ENCODE data around the gene ST6GALNAC6. TPM values are rescaled to one million over a fixed set of nuclear protein-coding genes. Genes with fewer than 3 reads are reported as not detected.

ST6GALNAC6 gene
- total RNA-seq, 2 donors from 2014 or later: 53.4 to 67.2 TPM

DNA sequence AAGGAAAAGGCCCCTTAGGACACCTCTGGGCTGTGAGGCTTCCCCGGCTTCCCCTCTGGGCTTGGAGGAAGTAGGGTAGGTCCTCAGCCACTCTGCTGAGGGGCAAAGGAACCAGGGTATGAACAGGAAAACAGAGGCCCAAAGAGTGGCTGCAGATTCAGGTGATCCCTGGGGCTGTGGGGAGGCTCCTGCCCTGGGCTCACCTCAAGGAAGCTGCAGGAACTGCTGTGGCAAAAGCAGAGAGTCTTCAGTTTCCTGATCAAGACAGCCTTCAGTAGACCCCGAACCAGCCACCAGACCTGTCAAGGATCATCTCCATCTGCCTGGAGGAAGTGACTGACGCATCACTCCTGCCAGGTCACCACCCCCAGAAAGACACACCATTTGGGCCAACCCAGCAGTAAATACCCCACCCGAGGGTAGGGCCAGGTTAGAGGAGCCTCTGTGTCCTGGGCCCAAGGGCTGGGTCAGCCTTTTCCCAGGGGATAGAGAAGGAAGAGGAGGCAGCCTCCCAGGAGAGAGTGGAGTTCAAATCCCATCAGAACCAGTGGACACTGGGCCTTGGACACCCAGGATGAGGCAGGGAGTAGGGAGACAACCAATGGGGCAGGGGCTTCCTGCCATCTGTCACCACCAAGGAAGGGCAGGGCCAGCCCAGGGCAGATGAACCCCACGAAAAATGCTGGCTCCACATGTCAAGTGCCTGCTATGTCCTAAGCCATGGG, 5.8 kb upstream of the ST6GALNAC6 start:
- ATAC-seq: peak; percentile 48 to 70

GRCh38 chr9:127904561-127905003, 5.2 kb upstream of the ST6GALNAC6 start:
- H3K4me3 Mint-ChIP-seq: peak overlapping the region; percentile 97
- H3K9me3 Mint-ChIP-seq: no peaks in the 10 kb centered on the region
- H3K36me3 Mint-ChIP-seq: no peaks in the 10 kb centered on the region
- peak overlapping the region; percentile 100 for H3K27ac Mint-ChIP-seq
- ATAC-seq: peak in 1 of 2 donors; percentile 1
- DNase-seq (ENCODE audit: low spot score): peak; percentile 59
- no peaks in the 10 kb centered on the region for H3K27me3 Mint-ChIP-seq
- peaks cover 34 to 46% of the 10 kb centered on the region in 2 donors for H3K4me1 Mint-ChIP-seq (ENCODE audit: low read depth in 2 of 2)

More for the DNA sequence above, 5.8 kb upstream of the ST6GALNAC6 start:
- H3K4me3 Mint-ChIP-seq: peak overlapping the region; percentile 97
- peak; percentile 69 for DNase-seq (ENCODE audit: low spot score)
- H3K27me3 Mint-ChIP-seq: no peaks in the 10 kb centered on the region
- peaks cover 34 to 46% of the 10 kb centered on the region in 2 donors for H3K4me1 Mint-ChIP-seq (ENCODE audit: low read depth in 2 of 2)
- no peaks in the 10 kb centered on the region for H3K9me3 Mint-ChIP-seq
- no peaks in the 10 kb centered on the region for H3K36me3 Mint-ChIP-seq
- peak overlapping the region; percentile 100 for H3K27ac Mint-ChIP-seq

- ATAC-seq (peak; percentile 57 to 65), DNase-seq (ENCODE audit: low spot score) (peak; percentile 88)
- Mint-ChIP-seq H3K36me3 (no peaks in the 10 kb centered on the region), H3K4me1 (ENCODE audit: low read depth in 2 of 2) (peaks cover 34 to 46% of the 10 kb centered on the region in 2 donors), H3K9me3 (no peaks in the 10 kb centered on the region), H3K4me3 (peak overlapping the region; percentile 97), H3K27me3 (no peaks in the 10 kb centered on the region), H3K27ac (peak overlapping the region; percentile 100)
Observed at GRCh38 chr9:127903557-127904475, 4.4 kb upstream of the ST6GALNAC6 start.

GRCh38 chr9:127898433-127899127, 823 bp downstream of the ST6GALNAC6 start:
- DNase-seq (ENCODE audit: low spot score) (peak; percentile 70), ATAC-seq (peak; percentile 22 to 50)
- H3K27ac Mint-ChIP-seq: peak overlapping the region; percentile 64 to 78
- H3K9me3 Mint-ChIP-seq: no peaks in the 10 kb centered on the region
- H3K4me3 Mint-ChIP-seq: peak overlapping the region; percentile 82
- H3K36me3 Mint-ChIP-seq: peaks cover 19% of the 10 kb centered on the region
- no peaks in the 10 kb centered on the region for H3K27me3 Mint-ChIP-seq
- peaks cover 25 to 29% of the 10 kb centered on the region in 2 donors for H3K4me1 Mint-ChIP-seq (ENCODE audit: low read depth in 2 of 2)

- ATAC-seq (peak; percentile 24 to 53), DNase-seq (ENCODE audit: low spot score) (peak; percentile 56)
- Mint-ChIP-seq H3K36me3 (peaks cover 32% of the 10 kb centered on the region), H3K4me3 (peak overlapping the region; percentile 34), H3K27me3 (no peaks in the 10 kb centered on the region), H3K9me3 (no peaks in the 10 kb centered on the region), H3K27ac (no peak overlapping the region), H3K4me1 (ENCODE audit: low read depth in 2 of 2) (peaks cover 18 to 31% of the 10 kb centered on the region in 2 donors)
Observed at GRCh38 chr9:127897193-127897692, 2.2 kb downstream of the ST6GALNAC6 start.

- Mint-ChIP-seq H3K4me1 (ENCODE audit: low read depth in 2 of 2) (peaks cover 18 to 31% of the 10 kb centered on the region in 2 donors), H3K27ac (no peak overlapping the region), H3K4me3 (no peak overlapping the region)
Observed at GRCh38 chr9:127896395-127897192, 2.8 kb downstream of the ST6GALNAC6 start.

GRCh38 chr9:127895811-127896210, 3.6 kb downstream of the ST6GALNAC6 start:
- no peak for ATAC-seq
- peak; percentile 29 for DNase-seq (ENCODE audit: low spot score)
- no peaks in the 10 kb centered on the region for H3K9me3 Mint-ChIP-seq
- H3K4me1 Mint-ChIP-seq (ENCODE audit: low read depth in 2 of 2): peaks cover 14 to 32% of the 10 kb centered on the region in 2 donors
- peaks cover 32% of the 10 kb centered on the region for H3K36me3 Mint-ChIP-seq
- no peak overlapping the region for H3K4me3 Mint-ChIP-seq
- H3K27me3 Mint-ChIP-seq: no peaks in the 10 kb centered on the region
- peak overlapping the region in 1 of 2 donors; percentile 35 for H3K27ac Mint-ChIP-seq

More at GRCh38 chr9:127896395-127897192, 2.8 kb downstream of the ST6GALNAC6 start:
- Mint-ChIP-seq H3K9me3 (no peaks in the 10 kb centered on the region), H3K27me3 (no peaks in the 10 kb centered on the region), H3K36me3 (peaks cover 32% of the 10 kb centered on the region)
- ATAC-seq (no peak), DNase-seq (ENCODE audit: low spot score) (peak; percentile 58)

DNA sequence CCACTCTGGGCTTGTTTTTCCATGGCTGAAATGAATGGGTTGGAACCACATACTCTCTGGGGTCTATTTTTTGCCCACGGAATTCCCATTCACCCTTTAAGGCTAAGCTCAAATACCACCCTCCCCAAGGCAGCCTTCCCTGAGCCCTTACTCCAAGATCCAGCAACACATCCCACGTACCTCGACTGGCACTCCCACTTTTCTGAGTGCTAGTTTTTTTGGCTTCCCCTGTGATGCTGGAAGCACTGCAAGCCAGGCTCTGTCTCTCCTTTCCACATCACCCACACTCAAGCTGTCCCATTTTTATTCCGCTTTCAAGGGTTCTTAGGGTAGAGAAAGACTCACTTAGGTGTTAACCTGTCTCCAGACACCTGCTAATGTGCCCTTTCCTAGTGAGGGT, 6.0 kb downstream of the ST6GALNAC6 start:
- Mint-ChIP-seq H3K27me3 (no peaks in the 10 kb centered on the region), H3K4me1 (ENCODE audit: low read depth in 2 of 2) (peaks cover 11 to 28% of the 10 kb centered on the region in 2 donors), H3K36me3 (peaks cover 32% of the 10 kb centered on the region), H3K4me3 (no peak overlapping the region), H3K9me3 (no peaks in the 10 kb centered on the region), H3K27ac (no peak overlapping the region)
- no peak for ATAC-seq
- DNase-seq (ENCODE audit: low spot score): peak; percentile 42

GRCh38 chr9:127892831-127893230, 6.6 kb downstream of the ST6GALNAC6 start:
- Mint-ChIP-seq H3K4me1 (ENCODE audit: low read depth in 2 of 2) (peaks cover 8 to 27% of the 10 kb centered on the region in 2 donors), H3K27ac (peak overlapping the region in 1 of 2 donors; percentile 32), H3K27me3 (no peaks in the 10 kb centered on the region), H3K36me3 (peaks cover 32% of the 10 kb centered on the region), H3K9me3 (no peaks in the 10 kb centered on the region), H3K4me3 (no peak overlapping the region)
- DNase-seq (ENCODE audit: low spot score) (peak; percentile 46), ATAC-seq (no peak)

GRCh38 chr9:127890053-127890452, 9.3 kb downstream of the ST6GALNAC6 start:
- H3K9me3 Mint-ChIP-seq: no peaks in the 10 kb centered on the region
- DNase-seq (ENCODE audit: low spot score) (peak; percentile 5), ATAC-seq (no peak)
- no peak overlapping the region for H3K4me3 Mint-ChIP-seq
- no peak overlapping the region for H3K27ac Mint-ChIP-seq
- peaks cover 7 to 24% of the 10 kb centered on the region in 2 donors for H3K4me1 Mint-ChIP-seq (ENCODE audit: low read depth in 2 of 2)
- peaks cover 25% of the 10 kb centered on the region for H3K36me3 Mint-ChIP-seq
- H3K27me3 Mint-ChIP-seq: no peaks in the 10 kb centered on the region

- H3K27me3 Mint-ChIP-seq: no peaks in the 10 kb centered on the region
Observed at GRCh38 chr9:127887792-127888191, 11.6 kb downstream of the ST6GALNAC6 start.

GRCh38 chr9:127886401-127886972, 12.9 kb downstream of the ST6GALNAC6 start:
- no peak for ATAC-seq
- Mint-ChIP-seq H3K4me1 (ENCODE audit: low read depth in 2 of 2) (peaks cover 13 to 20% of the 10 kb centered on the region in 2 donors), H3K9me3 (no peaks in the 10 kb centered on the region), H3K36me3 (no peaks in the 10 kb centered on the region), H3K27me3 (no peaks in the 10 kb centered on the region), H3K4me3 (no peak overlapping the region), H3K27ac (no peak overlapping the region)
- peak; percentile 35 for DNase-seq (ENCODE audit: low spot score)

More at GRCh38 chr9:127887792-127888191, 11.6 kb downstream of the ST6GALNAC6 start:
- no peak overlapping the region for H3K27ac Mint-ChIP-seq
- peaks cover 6% of the 10 kb centered on the region for H3K36me3 Mint-ChIP-seq
- DNase-seq (ENCODE audit: low spot score): peak; percentile 13
- ATAC-seq: no peak
- H3K4me1 Mint-ChIP-seq (ENCODE audit: low read depth in 2 of 2): peaks cover 13 to 22% of the 10 kb centered on the region in 2 donors
- no peak overlapping the region for H3K4me3 Mint-ChIP-seq
- no peaks in the 10 kb centered on the region for H3K9me3 Mint-ChIP-seq
